Neural cell (in vitro differentiated cells): Measurements from ENCODE around the gene PRXL2B.

Source experiments
- EZH2 ChIP-seq: fragments of 200-600, 300-800 bp; shearing (Covaris generic), sonication (generic); IDR thresholded peaks from 2 replicates; pipeline ENCODE4 v1.6.1; 2014; ENCODE audit warnings: antibody characterized with exemption, low read length, borderline replicate concordance, mild to moderate bottlenecking; ENCODE audit not compliant: insufficient read depth, poor library complexity, severe bottlenecking
- SMC3 ChIP-seq: fragments of 450-650 bp; conservative IDR thresholded peaks from 2 replicates; pipeline ENCODE4 v1.6.1; 2014; ENCODE audit warnings: antibody characterized with exemption, mild to moderate bottlenecking, moderate library complexity; ENCODE audit not compliant: poor library complexity
- TF ChIP-seq, protein P1 (sequence below): fragments of 450-650 bp; IDR thresholded peaks from 2 replicates; pipeline ENCODE4 v1.5.1; 2014; ENCODE audit warnings: antibody characterized with exemption, mild to moderate bottlenecking, moderate library complexity; ENCODE audit not compliant: poor library complexity, severe bottlenecking

DNA sequence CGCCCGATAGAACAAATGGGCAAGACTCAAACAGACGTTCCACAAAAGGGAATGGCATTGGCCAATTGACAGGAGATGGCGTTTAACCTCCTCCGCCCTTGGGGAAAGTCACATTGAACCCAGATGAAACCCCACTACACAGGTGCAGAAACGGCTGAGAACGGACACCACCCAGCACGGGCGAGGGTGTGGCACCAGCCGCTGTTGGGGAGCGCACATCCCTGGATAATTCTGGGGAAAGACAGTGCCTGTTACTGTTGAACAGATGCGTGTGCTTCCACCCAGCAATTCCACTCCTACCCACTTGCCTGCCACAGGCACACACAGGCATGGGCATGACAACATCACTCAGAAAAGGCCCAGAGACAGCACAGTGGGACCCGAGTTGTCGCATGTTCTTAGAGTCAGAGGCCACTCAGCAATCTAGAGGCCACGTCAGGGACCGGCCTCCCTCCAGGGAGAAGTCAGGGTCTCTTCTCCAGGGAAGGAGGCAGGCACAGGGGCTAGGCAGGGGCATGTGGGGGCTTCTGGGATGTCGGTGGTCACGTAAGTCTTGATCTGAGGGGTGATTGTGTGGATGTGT is 15.2 kb downstream of the PRXL2B start:
- TF ChIP-seq SMC3 (no peak), EZH2 (no peak)
- TF ChIP-seq, protein P1, sequence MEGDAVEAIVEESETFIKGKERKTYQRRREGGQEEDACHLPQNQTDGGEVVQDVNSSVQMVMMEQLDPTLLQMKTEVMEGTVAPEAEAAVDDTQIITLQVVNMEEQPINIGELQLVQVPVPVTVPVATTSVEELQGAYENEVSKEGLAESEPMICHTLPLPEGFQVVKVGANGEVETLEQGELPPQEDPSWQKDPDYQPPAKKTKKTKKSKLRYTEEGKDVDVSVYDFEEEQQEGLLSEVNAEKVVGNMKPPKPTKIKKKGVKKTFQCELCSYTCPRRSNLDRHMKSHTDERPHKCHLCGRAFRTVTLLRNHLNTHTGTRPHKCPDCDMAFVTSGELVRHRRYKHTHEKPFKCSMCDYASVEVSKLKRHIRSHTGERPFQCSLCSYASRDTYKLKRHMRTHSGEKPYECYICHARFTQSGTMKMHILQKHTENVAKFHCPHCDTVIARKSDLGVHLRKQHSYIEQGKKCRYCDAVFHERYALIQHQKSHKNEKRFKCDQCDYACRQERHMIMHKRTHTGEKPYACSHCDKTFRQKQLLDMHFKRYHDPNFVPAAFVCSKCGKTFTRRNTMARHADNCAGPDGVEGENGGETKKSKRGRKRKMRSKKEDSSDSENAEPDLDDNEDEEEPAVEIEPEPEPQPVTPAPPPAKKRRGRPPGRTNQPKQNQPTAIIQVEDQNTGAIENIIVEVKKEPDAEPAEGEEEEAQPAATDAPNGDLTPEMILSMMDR, result no peak
